Left ventricle myocardium inferior (tissue), 1 donor: ENCODE data around the gene DUSP28. TPM values are rescaled to one million over a fixed set of nuclear protein-coding genes. Genes with fewer than 3 reads are reported as not detected.

Experiments used
- DNase-seq: peaks from one replicate; pipeline ENCODE4 v3.0.0-alpha.2; 2020
- H3K27ac ChIP-seq: fragments of 200-600 bp; replicated peaks from 2 replicates; pipeline ENCODE4 v1.8.0; 2021
- H3K27me3 ChIP-seq: fragments of 200-600 bp; 2 replicates; pipeline ENCODE4 v1.8.0; 2021; ENCODE audit warnings: low read depth
- H3K36me3 ChIP-seq: fragments of 200-600 bp; 2 replicates; pipeline ENCODE4 v1.8.0; 2021
- H3K4me1 ChIP-seq: fragments of 200-600 bp; 2 replicates; pipeline ENCODE4 v1.8.0; 2021
- H3K4me3 ChIP-seq: fragments of 200-600 bp; 2 replicates; pipeline ENCODE4 v1.8.0; 2021; ENCODE audit warnings: mild to moderate bottlenecking, moderate library complexity
- H3K9me3 ChIP-seq: fragments of 200-600 bp; replicated peaks from 2 replicates; pipeline ENCODE4 v1.8.0; 2021
- intact Hi-C: fragments of 100-400 bp; cut with micrococcal nuclease; formaldehyde crosslinking; loops from one replicate; pipeline ENCODE4 v1.11.0; 2022
- total RNA-seq: library from RNA; stranded (reverse); fragmentation: NEBNext Ultra II Directional; extraction: Animal tissue kit (Norgen Biotek cat#: 25700); gene quantifications from one replicate; pipeline ENCODE4 v1.2.1, GENCODE V29; 2021
- TF ChIP-seq, protein P1 (sequence below): fragments of 200-600 bp; IDR thresholded peaks from 2 replicates; pipeline ENCODE4 v1.8.0; 2021; ENCODE audit warnings: antibody characterized with exemption, mild to moderate bottlenecking, borderline replicate concordance
- donor health status: DM: no; HTN: yes; CAD: no; lungs with severe emphysema.

Gene DUSP28
- total RNA-seq, 1 donor from 2014 or later = 19.3 TPM

DNA sequence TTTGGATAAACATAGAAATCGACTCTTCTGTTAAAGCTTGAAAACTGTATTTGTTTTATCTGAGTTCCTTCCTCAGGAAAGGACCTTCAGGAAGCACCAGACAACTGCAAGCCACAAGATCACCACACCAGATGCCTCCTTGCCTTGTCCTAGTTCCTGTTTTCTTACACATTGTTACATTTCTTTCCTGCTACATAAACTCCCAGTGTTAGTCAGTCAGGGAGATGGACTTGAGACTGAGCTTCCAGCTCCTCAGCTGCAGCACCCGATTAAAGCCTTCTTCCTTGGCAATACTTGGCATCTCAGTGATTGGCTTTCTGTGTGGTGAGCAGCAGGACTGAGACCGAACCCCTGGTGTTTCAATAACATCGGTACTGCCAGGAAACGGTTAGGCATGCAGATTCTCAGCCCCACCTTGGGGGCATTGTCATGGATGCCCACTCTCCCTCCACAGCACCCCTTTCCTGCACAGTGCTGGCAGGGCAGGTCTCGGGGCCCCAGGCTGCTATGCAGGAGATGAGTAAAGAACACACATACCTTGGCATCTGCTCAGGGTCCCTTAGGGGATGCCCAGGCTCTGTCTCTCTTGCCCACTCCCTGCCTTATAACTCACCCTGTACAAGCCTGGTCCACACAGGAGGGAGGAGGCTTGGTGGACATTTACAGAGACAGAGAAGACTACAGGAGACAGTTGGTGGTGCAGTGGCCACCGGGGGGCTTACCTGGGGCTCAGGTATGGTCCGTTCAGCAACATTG lies 35.0 kb upstream of the DUSP28 start:
- TF ChIP-seq, protein P1, sequence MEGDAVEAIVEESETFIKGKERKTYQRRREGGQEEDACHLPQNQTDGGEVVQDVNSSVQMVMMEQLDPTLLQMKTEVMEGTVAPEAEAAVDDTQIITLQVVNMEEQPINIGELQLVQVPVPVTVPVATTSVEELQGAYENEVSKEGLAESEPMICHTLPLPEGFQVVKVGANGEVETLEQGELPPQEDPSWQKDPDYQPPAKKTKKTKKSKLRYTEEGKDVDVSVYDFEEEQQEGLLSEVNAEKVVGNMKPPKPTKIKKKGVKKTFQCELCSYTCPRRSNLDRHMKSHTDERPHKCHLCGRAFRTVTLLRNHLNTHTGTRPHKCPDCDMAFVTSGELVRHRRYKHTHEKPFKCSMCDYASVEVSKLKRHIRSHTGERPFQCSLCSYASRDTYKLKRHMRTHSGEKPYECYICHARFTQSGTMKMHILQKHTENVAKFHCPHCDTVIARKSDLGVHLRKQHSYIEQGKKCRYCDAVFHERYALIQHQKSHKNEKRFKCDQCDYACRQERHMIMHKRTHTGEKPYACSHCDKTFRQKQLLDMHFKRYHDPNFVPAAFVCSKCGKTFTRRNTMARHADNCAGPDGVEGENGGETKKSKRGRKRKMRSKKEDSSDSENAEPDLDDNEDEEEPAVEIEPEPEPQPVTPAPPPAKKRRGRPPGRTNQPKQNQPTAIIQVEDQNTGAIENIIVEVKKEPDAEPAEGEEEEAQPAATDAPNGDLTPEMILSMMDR = no peak
- intact Hi-C loops = no loop called here
- peaks cover 60% of the 10 kb centered on the region for H3K36me3 ChIP-seq
- no peak overlapping the region for H3K4me3 ChIP-seq
- DNase-seq = no peak
- peaks cover 5% of the 10 kb centered on the region for H3K9me3 ChIP-seq
- H3K27me3 ChIP-seq = peaks cover 4% of the 10 kb centered on the region
- no peak overlapping the region for H3K27ac ChIP-seq
- peaks cover 4% of the 10 kb centered on the region for H3K4me1 ChIP-seq

DNA sequence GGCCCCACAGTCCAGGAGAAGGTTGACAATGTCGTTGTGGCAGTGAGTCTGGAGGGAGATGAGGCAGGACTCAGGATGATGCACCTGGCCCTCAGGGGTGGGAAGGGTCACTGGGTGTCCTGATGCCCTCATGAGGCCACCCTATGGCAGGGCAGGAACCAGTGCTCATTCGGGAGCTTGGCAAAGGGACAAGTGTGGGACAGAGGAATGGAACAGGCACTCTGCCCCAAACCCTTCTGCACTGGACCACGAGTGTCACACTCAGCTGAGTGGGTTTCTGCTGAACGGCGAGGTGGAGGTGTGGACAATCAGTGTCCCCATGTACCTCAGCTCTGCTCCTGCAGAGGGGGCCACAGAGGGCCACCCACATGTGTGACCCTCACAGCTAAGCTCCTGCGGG lies 34.4 kb upstream of the DUSP28 start:
- DNase-seq = no peak
- H3K9me3 ChIP-seq = peaks cover 6% of the 10 kb centered on the region
- intact Hi-C loops = no loop called here
- no peak overlapping the region for H3K4me3 ChIP-seq
- TF ChIP-seq, protein P1 = no peak
- H3K27me3 ChIP-seq = no peaks in the 10 kb centered on the region
- peaks cover 66% of the 10 kb centered on the region for H3K36me3 ChIP-seq
- H3K27ac ChIP-seq = no peak overlapping the region
- H3K4me1 ChIP-seq = no peaks in the 10 kb centered on the region

DNA sequence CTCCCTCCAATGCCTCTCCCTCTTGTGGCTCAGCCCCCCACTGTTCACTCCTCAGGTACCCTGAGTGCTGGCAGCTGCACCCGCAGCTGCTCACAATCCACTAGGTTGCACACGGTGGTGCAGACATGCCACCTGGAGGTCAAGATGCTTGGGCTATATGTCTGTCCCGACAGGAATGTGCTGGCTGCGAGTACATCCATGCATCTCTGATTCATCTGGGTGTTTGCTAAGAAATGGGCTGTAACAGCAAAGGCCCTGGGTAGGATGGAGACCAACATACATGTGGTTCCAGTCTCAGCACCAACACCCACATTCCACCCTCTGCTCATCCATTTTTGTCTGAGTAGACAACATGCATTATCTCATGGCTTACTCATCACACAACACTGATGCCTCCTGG lies 33.6 kb upstream of the DUSP28 start:
- Histone ChIP-seq H3K9me3 (peaks cover 13% of the 10 kb centered on the region), H3K4me1 (no peaks in the 10 kb centered on the region), H3K4me3 (no peak overlapping the region), H3K27me3 (no peaks in the 10 kb centered on the region), H3K36me3 (peaks cover 73% of the 10 kb centered on the region), H3K27ac (no peak overlapping the region)
- DNase-seq = no peak
- TF ChIP-seq, protein P1 = no peak
- intact Hi-C loops = no loop called here

DNA sequence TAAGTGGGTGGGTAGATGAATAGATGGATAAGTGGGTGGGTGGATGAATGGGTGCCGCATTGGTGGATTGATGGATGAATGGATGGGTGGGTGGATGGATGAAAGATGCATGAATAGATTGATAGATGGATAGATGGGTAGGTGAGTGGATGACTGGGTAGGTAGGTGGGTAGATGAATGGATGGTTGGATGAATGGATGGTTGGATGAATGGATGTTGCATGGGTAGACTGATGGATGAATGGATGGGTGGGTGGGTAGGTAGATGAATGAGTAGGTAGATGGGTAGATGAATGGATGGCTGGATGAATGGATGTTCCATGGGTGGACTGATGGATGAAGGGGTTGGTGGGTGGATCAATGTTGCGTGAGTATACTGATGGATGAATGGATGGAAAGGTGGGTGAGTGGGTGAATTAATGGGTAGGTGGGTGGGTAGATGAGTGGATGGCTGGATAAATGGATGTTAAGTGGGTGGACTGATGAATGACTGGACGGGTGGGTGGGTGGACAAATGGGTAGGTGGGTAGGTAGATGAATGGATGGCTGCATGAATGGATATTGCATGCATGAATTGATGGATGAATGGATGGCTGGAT lies 32.9 kb upstream of the DUSP28 start:
- TF ChIP-seq, protein P1 = no peak
- no peak for DNase-seq
- H3K9me3 ChIP-seq = peaks cover 16% of the 10 kb centered on the region
- peaks cover 73% of the 10 kb centered on the region for H3K36me3 ChIP-seq
- no peak overlapping the region for H3K4me3 ChIP-seq
- H3K4me1 ChIP-seq = no peaks in the 10 kb centered on the region
- intact Hi-C loops = no loop called here
- H3K27me3 ChIP-seq = no peaks in the 10 kb centered on the region
- H3K27ac ChIP-seq = no peak overlapping the region

DNA sequence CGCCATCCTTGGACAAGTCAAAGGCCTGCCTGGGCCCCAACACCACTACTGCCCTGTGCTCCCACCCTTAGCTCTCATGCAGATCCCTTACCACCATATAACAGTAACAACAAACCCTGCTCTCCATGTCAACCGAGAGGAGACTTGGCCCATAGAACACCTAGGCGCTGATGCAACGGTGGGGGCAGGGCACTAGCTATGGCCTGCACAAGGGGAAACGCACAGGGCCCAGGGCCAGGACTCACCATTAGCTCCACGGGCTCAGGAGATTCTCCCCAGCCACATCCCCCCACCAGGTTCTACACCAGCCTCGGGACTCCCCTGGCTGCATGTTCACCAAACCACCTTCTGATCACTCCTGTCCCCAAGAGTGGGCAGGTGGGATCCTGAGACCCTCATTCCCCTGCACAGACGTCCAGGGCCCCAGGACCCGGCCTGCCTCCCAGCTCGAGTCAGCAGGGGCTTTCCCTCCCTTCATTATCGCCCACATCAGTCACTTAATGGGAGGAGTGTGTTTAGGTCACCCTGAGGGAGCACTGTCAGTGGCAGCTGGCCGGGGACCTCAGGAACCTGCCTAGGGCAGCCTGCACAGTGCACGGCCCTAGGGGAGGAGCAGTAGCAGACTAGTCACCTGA lies 31.6 kb upstream of the DUSP28 start:
- TF ChIP-seq, protein P1 = no peak
- H3K27ac ChIP-seq = no peak overlapping the region
- no peak for DNase-seq
- peaks cover 26% of the 10 kb centered on the region for H3K9me3 ChIP-seq
- no peaks in the 10 kb centered on the region for H3K4me1 ChIP-seq
- intact Hi-C loops = no loop called here
- no peak overlapping the region for H3K4me3 ChIP-seq
- peaks cover 60% of the 10 kb centered on the region for H3K36me3 ChIP-seq
- no peaks in the 10 kb centered on the region for H3K27me3 ChIP-seq
